Left renal cortex interstitium (tissue), 4 donors: ENCODE data around the gene MBD5. TPM values are rescaled to one million over a fixed set of nuclear protein-coding genes. Genes with fewer than 3 reads are reported as not detected.

Experiments used
- DNase-seq, 4 donors: peaks; one replicate each; pipeline ENCODE4 v3.0.0-alpha.2; 2013; ENCODE audit warnings: low read depth in 4 of 4, low spot score in 2 of 4, missing footprints in 1 of 4
- polyA plus RNA-seq, 4 donors: library from polyadenylated mRNA; unstranded; fragments of 120-200 nt; gene quantifications; one replicate each; pipeline ENCODE4 v1.2.1, GENCODE V29; 2013; ENCODE audit not compliant: insufficient read length in 4 of 4

Gene MBD5
- polyA plus RNA-seq, 4 donors: 44.4 to 57.7 (median 46.5) TPM

GRCh38 chr2:148022351-148022750 is 1.5 kb downstream of the MBD5 start:
- DNase-seq: no peak

- DNase-seq: no peak
Measured at GRCh38 chr2:148022882-148023281, 2.0 kb downstream of the MBD5 start.

GRCh38 chr2:148023861-148024260 is 3.0 kb downstream of the MBD5 start:
- DNase-seq: no peak

- no peak for DNase-seq
Measured at GRCh38 chr2:148026573-148026972, 5.7 kb downstream of the MBD5 start.

GRCh38 chr2:148027822-148028221 is 6.9 kb downstream of the MBD5 start:
- no peak for DNase-seq

- no peak for DNase-seq
Measured at GRCh38 chr2:148028781-148029180, 7.9 kb downstream of the MBD5 start.

- DNase-seq: no peak
Measured at GRCh38 chr2:148031152-148031551, 10.3 kb downstream of the MBD5 start.

- no peak for DNase-seq
Measured at GRCh38 chr2:148032215-148032614, 11.3 kb downstream of the MBD5 start.

GRCh38 chr2:148039783-148040182 is 18.9 kb downstream of the MBD5 start:
- DNase-seq: no peak

GRCh38 chr2:148042219-148042618 is 21.3 kb downstream of the MBD5 start:
- DNase-seq: no peak

- DNase-seq: no peak
Measured at GRCh38 chr2:148044322-148044721, 23.4 kb downstream of the MBD5 start.

GRCh38 chr2:148046802-148047201 is 25.9 kb downstream of the MBD5 start:
- DNase-seq: no peak

GRCh38 chr2:148048475-148049221 is 27.8 kb downstream of the MBD5 start:
- no peak for DNase-seq

GRCh38 chr2:148049284-148049683 is 28.4 kb downstream of the MBD5 start:
- DNase-seq: no peak

GRCh38 chr2:148052687-148053086 is 31.8 kb downstream of the MBD5 start:
- no peak for DNase-seq

- no peak for DNase-seq
Measured at GRCh38 chr2:148058641-148059040, 37.8 kb downstream of the MBD5 start.

GRCh38 chr2:148063633-148064032 is 42.7 kb downstream of the MBD5 start:
- DNase-seq: no peak

- no peak for DNase-seq
Measured at GRCh38 chr2:148065936-148066335, 45.0 kb downstream of the MBD5 start.

- DNase-seq: no peak
Measured at GRCh38 chr2:148067801-148068200, 46.9 kb downstream of the MBD5 start.

GRCh38 chr2:148071351-148071750 is 50.5 kb downstream of the MBD5 start:
- no peak for DNase-seq

- no peak for DNase-seq
Measured at GRCh38 chr2:148096012-148096411, 75.1 kb downstream of the MBD5 start.

- DNase-seq: no peak
Measured at GRCh38 chr2:148102641-148103040, 81.8 kb downstream of the MBD5 start.

- no peak for DNase-seq
Measured at GRCh38 chr2:148103946-148104345, 83.1 kb downstream of the MBD5 start.
